ENCODE data around the gene PLXNB2. TPM values are rescaled to one million over a fixed set of nuclear protein-coding genes. Genes with fewer than 3 reads are reported as not detected.

The PLXNB2 gene
- total and polyA plus RNA-seq, 5 donors = 60.0 to 110 (median 85.2) TPM

DNA sequence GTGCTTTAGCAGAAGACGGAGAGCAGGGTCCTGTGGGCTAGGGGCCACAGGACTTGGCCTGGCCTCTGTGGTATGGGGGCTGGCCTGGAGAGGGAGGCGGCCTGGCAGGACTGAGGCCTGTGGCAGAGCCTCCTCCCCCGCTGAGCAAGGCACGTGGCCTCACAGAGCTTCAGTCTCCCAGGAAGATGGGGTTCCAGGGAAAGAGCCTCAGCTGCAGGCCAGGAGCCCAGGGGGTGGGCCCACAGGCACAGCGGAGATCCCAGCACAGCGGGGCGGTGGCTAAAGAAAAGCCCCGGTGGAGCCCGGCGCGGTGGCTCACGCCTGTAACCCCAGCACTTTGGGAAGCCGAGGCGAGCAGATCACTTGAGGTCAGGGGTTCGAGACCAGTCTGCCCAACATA is 48.1 kb downstream of the PLXNB2 start:
- ATAC-seq (no peak), DNase-seq (no peak)
- Histone ChIP-seq H3K4me1 (ENCODE audit: control insufficient read depth, insufficient read depth, low read length) (no peaks in the 10 kb centered on the region), H3K27me3 (ENCODE audit: control insufficient read depth, insufficient read depth) (no peaks in the 10 kb centered on the region), H3K27ac (ENCODE audit: low read length) (no peak overlapping the region), H3K4me3 (ENCODE audit: low read length) (no peak overlapping the region), H3K9me3 (ENCODE audit: control insufficient read depth, low read length) (no peaks in the 10 kb centered on the region)
- 95% methylated on average over 15 of the region's 15 CpGs for WGBS
- intact Hi-C loops (cut with DNase I) = no loop called here

DNA sequence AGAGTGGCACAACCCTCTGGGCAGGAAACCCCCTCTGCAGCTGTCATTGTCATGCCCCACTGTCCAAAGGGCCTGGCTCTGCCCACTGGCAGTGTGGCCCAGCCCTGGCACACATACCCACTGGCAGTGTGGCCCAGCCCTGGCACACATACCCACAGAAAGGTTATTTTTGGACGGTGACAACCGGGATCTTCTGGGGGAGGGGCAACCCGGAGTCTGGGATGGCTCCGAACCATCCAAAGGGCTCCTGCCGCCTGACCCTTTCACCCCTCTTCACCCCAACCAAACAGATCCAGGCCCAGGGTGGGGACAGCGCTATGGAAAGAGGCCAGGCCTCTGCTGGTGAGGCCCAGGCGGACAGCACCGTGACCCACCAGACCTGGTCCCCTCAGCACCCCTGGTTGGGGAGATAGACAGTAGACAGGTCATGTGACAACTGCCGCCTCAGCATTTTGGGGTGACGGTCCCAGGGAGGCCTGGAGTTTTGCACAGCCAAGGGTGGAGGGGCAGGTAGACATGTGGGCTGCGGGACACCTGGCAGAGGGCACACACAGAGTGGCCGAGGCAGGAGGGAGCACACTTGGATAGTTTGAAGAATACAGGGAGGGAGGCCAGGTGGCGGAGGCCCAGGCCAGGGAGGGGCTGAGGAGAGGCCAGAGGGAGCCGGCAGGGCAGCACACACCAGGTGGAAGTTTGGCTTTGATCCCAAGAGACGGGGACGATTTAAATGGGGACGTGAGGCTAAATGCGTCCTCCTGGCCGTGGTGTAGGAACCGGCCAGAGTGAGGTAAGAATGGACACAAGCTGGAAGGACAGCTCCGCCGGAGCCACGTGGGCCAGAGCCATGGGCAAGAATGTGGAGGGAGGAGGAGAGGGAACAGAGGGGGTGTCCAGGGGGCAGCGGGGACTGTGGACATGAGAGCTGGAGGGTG is 48.8 kb downstream of the PLXNB2 start:
- ATAC-seq (peak; percentile 25 to 54), DNase-seq (peak in 1 of 3 donors; percentile 75)
- intact Hi-C loops (cut with DNase I) = no loop called here
- Histone ChIP-seq H3K27ac (ENCODE audit: low read length) (no peak overlapping the region), H3K9me3 (ENCODE audit: control insufficient read depth, low read length) (no peaks in the 10 kb centered on the region), H3K4me1 (ENCODE audit: control insufficient read depth, insufficient read depth, low read length) (no peaks in the 10 kb centered on the region), H3K4me3 (ENCODE audit: low read length) (no peak overlapping the region), H3K27me3 (ENCODE audit: control insufficient read depth, insufficient read depth) (no peaks in the 10 kb centered on the region)
- 71% methylated on average over 24 of the region's 24 CpGs for WGBS

DNA sequence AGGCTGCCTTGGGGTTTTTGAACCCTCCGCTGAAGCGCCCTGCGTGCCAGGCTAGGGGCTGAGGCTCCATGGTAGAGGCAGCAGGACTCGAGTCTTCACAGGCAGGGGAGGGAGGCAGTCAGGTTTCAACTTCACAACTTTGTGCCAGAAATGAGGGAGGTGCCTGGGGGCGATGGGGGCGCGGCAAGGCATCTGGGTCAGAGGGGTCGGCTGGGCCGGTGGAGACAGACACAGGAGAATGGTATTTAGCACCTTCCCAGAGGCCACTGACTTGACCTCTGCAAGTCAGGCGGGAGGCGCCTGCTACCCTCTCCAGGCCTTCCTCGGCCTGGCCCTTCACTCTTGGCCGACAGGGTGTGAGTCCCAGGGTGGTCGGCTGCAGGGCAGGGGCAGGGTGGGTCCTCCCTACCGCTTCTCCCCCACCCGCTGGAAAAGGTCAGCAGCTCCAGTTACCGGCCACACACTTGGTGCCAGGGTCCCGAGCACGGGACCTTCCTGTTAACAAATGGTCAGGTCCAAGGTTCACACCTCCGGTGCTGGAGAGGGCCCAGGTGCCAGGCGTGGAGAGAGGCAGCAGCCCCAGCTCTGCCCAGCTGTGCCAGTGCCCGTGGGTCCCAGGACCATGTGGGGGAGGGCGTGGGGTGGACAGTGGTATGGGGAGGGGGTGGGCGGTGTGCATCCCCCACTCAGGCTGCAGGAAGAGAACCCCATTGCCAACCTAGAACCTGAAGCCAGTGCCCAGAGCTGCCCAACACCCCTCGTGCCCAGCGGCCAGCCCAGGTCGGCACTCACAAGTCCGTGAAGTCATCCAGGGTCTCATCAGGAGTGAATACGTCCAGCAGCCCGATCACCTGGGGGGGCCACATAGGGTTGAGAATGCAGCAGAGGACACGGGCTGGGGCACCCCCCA is 49.7 kb downstream of the PLXNB2 start:
- 67% methylated on average over 31 of the region's 31 CpGs for WGBS
- peak in 1 of 2 donors; percentile 2 for ATAC-seq
- no peak overlapping the region for H3K4me3 ChIP-seq (ENCODE audit: low read length)
- H3K27ac ChIP-seq (ENCODE audit: low read length) = no peak overlapping the region
- no peak for DNase-seq
- no peaks in the 10 kb centered on the region for H3K27me3 ChIP-seq (ENCODE audit: control insufficient read depth, insufficient read depth)
- intact Hi-C loops (cut with DNase I) = no loop called here
- H3K4me1 ChIP-seq (ENCODE audit: control insufficient read depth, insufficient read depth, low read length) = no peaks in the 10 kb centered on the region
- no peaks in the 10 kb centered on the region for H3K9me3 ChIP-seq (ENCODE audit: control insufficient read depth, low read length)

DNA sequence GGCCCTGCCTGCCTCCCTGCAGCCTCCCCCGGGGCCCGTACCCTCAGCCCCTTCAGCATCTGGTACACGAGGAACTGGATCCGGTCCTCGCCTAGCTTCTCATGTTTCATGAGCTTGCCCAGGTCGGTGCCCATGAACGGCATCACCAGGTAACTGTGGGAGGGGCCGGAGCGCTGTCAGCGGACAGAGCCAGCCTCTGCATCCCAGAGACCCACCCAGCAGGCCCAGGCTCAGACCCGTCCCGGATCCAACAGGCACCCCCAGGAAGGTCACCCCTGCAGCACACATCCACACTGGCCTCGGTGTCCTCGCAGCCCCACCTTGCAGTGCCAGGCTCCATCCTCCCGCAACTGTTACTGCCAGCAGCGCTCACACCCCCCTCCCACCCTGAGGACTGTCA is 50.4 kb downstream of the PLXNB2 start:
- 79% methylated on average over 16 of the region's 16 CpGs for WGBS
- no peak for DNase-seq
- Histone ChIP-seq H3K4me3 (ENCODE audit: low read length) (no peak overlapping the region), H3K9me3 (ENCODE audit: control insufficient read depth, low read length) (no peaks in the 10 kb centered on the region), H3K27ac (ENCODE audit: low read length) (no peak overlapping the region), H3K27me3 (ENCODE audit: control insufficient read depth, insufficient read depth) (no peaks in the 10 kb centered on the region), H3K4me1 (ENCODE audit: control insufficient read depth, insufficient read depth, low read length) (no peaks in the 10 kb centered on the region)
- intact Hi-C loops (cut with DNase I) = no loop called here
- no peak for ATAC-seq

GRCh38 chr22:50256258-50256862 is 51.1 kb downstream of the PLXNB2 start:
- H3K27ac ChIP-seq (ENCODE audit: low read length) = no peak overlapping the region
- no peak overlapping the region for H3K4me3 ChIP-seq (ENCODE audit: low read length)
- 90% methylated on average over 12 of the region's 12 CpGs for WGBS
- no peak for ATAC-seq
- DNase-seq = no peak
- H3K27me3 ChIP-seq (ENCODE audit: control insufficient read depth, insufficient read depth) = no peaks in the 10 kb centered on the region
- intact Hi-C loops (cut with DNase I) = no loop called here
- no peaks in the 10 kb centered on the region for H3K9me3 ChIP-seq (ENCODE audit: control insufficient read depth, low read length)
- no peaks in the 10 kb centered on the region for H3K4me1 ChIP-seq (ENCODE audit: control insufficient read depth, insufficient read depth, low read length)

DNA sequence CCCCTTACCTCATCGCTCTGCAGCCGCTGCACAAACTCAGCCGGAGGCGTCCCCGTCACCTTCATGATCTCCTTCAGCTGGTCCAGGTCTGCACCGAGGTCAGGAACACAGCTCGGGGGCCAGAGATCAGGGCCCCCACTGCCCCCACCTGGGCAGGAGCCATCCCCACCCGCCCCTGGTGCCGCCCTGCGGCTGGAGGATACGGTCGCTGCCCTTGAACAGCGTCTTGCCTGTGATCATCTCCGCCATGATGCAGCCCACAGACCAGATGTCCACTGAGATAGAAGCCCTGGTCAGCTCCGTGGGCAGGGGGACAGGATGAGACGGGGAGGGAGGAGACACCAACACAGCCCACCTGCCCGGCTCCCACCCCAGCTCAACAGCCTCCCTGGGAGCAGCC is 51.8 kb downstream of the PLXNB2 start:
- intact Hi-C loops (cut with DNase I) = no loop called here
- no peaks in the 10 kb centered on the region for H3K9me3 ChIP-seq (ENCODE audit: control insufficient read depth, low read length)
- no peak overlapping the region for H3K4me3 ChIP-seq (ENCODE audit: low read length)
- H3K27me3 ChIP-seq (ENCODE audit: control insufficient read depth, insufficient read depth) = no peaks in the 10 kb centered on the region
- DNase-seq (no peak), ATAC-seq (no peak)
- WGBS = 89% methylated on average over 17 of the region's 17 CpGs
- H3K4me1 ChIP-seq (ENCODE audit: control insufficient read depth, insufficient read depth, low read length) = no peaks in the 10 kb centered on the region
- H3K27ac ChIP-seq (ENCODE audit: low read length) = no peak overlapping the region

DNA sequence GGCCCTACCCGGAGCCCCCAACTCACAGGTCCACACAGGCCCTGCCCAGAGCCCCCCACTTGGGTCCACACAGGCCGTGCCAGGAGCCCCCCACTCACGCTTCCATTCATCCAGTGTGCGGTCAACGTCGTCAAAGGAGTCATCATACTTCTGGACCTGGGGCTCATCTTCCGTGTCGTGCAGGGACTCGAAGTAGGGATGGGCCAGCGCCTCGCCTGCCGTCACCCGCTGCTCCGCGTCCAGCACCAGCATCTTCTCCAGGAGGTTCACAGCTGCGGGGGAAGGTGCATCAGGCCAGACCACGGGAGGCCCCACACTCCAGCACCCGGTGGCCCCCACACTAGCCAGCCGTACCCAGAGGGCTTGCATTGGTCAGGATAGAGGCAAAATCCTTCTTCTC is 52.3 kb downstream of the PLXNB2 start:
- Histone ChIP-seq H3K27me3 (ENCODE audit: control insufficient read depth, insufficient read depth) (no peaks in the 10 kb centered on the region), H3K27ac (ENCODE audit: low read length) (no peak overlapping the region), H3K4me3 (ENCODE audit: low read length) (no peak overlapping the region), H3K9me3 (ENCODE audit: control insufficient read depth, low read length) (no peaks in the 10 kb centered on the region), H3K4me1 (ENCODE audit: control insufficient read depth, insufficient read depth, low read length) (peaks cover 3% of the 10 kb centered on the region)
- ATAC-seq = no peak
- intact Hi-C loops (cut with DNase I) = no loop called here
- WGBS = 88% methylated on average over 19 of the region's 19 CpGs
- peak in 2 of 3 donors; percentile 15 to 58 for DNase-seq

DNA sequence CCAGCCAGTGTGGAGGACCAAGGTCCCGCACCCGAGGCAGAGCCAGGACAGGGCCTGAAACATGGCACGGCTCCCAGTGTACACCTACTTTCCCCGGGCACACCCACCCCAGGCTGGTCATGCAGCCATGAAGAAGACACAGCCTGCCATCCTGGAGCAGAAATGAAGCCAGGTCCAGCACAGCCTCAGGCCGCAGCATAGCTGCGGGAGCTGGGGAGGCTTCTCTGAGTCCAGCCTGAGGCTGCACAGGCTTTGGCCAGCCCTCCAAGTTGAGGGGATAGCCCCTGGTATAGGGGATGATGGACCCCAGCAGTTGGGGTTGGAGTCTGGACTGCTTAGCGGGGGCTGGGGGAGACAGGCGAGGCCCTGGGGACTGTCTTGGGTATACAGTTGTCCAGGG is 53.5 kb downstream of the PLXNB2 start:
- DNase-seq (peak in 2 of 3 donors; percentile 42 to 56), ATAC-seq (no peak)
- H3K27ac ChIP-seq (ENCODE audit: low read length) = no peak overlapping the region
- intact Hi-C loops (cut with DNase I) = loop anchor here in 2 of 4 donors (5.0 kb wide), 1 partner anchor 88 kb away; the partner anchor contains the start of gene PPP6R2 (in 2 of the 2)
- H3K9me3 ChIP-seq (ENCODE audit: control insufficient read depth, low read length) = no peaks in the 10 kb centered on the region
- WGBS = 74% methylated on average over 8 of the region's 8 CpGs
- peaks cover 5% of the 10 kb centered on the region for H3K4me1 ChIP-seq (ENCODE audit: control insufficient read depth, insufficient read depth, low read length)
- H3K4me3 ChIP-seq (ENCODE audit: low read length) = no peak overlapping the region
- no peaks in the 10 kb centered on the region for H3K27me3 ChIP-seq (ENCODE audit: control insufficient read depth, insufficient read depth)

- intact Hi-C loops (cut with DNase I) = loop anchor here in 2 of 4 donors (5.0 kb wide), 1 partner anchor 89 kb away; the partner anchor contains the start of gene PPP6R2 (in 2 of the 2)
- WGBS = 86% methylated on average over 22 of the region's 22 CpGs
These were observed 54.2 kb downstream of the PLXNB2 start for GRCh38 chr22:50253046-50253915.

More at GRCh38 chr22:50253046-50253915, 54.2 kb downstream of the PLXNB2 start:
- DNase-seq (peak in 2 of 3 donors; percentile 48 to 61), ATAC-seq (no peak)
- Histone ChIP-seq H3K4me3 (ENCODE audit: low read length) (no peak overlapping the region), H3K27ac (ENCODE audit: low read length) (no peak overlapping the region), H3K9me3 (ENCODE audit: control insufficient read depth, low read length) (no peaks in the 10 kb centered on the region), H3K27me3 (ENCODE audit: control insufficient read depth, insufficient read depth) (no peaks in the 10 kb centered on the region), H3K4me1 (ENCODE audit: control insufficient read depth, insufficient read depth, low read length) (peaks cover 5% of the 10 kb centered on the region)

Data from right cardiac atrium (tissue), 5 donors.